Transverse colon (tissue), 4 donors: ENCODE measurements around the gene FAM210A. TPM values are rescaled to one million over a fixed set of nuclear protein-coding genes. Genes with fewer than 3 reads are reported as not detected.

ENCODE experiments used
- DNase-seq: peaks from one replicate; pipeline ENCODE4 v3.0.0-alpha.2; 2019
- H3K27ac ChIP-seq, 4 donors: fragments of 200-600 bp; sonication (generic); 2 replicates each; pipeline ENCODE4 v1.5.1; 2016 to 2018; ENCODE audit warnings: inconsistent platforms in 4 of 4
- H3K27me3 ChIP-seq: fragments of 200-600 bp; sonication (generic); 2 replicates; pipeline ENCODE4 v1.5.1; 2017; ENCODE audit warnings: inconsistent platforms
- H3K36me3 ChIP-seq, 4 donors: fragments of 200-600 bp; sonication (generic); 2 replicates each; pipeline ENCODE4 v1.5.1; 2017 to 2019; ENCODE audit warnings: inconsistent platforms in 4 of 4
- H3K4me1 ChIP-seq, 4 donors: fragments of 200-600 bp; sonication (generic); 2 replicates each; pipeline ENCODE4 v1.5.1; 2017 to 2020; ENCODE audit warnings: inconsistent platforms in 4 of 4
- H3K4me3 ChIP-seq, 4 donors: fragments of 200-600 bp; sonication (generic); 1 replicate in 1 of 4; 2 replicates in 3 of 4; pipeline versions ENCODE4 v1.5.1 to v1.6.1; 2017 to 2019; ENCODE audit warnings: inconsistent platforms in 4 of 4
- H3K9me3 ChIP-seq, 2 donors: fragments of 200-600 bp; sonication (generic); 2 replicates each; pipeline ENCODE4 v1.5.1; 2017 to 2019; ENCODE audit warnings: inconsistent platforms in 2 of 2
- EP300 ChIP-seq: sonication (generic); formaldehyde crosslinking; IDR thresholded peaks from one replicate; pipeline ENCODE4 v1.6.1; 2017; ENCODE audit warnings: antibody characterized with exemption, low read depth
- POLR2A ChIP-seq: fragments of 450-650 bp; IDR thresholded peaks from one replicate; pipeline ENCODE4 v1.6.1; 2016; ENCODE audit warnings: antibody characterized with exemption, mild to moderate bottlenecking, moderate library complexity
- POLR2AphosphoS5 ChIP-seq, 3 donors: sonication (generic); formaldehyde crosslinking; IDR thresholded peaks; one replicate each; pipeline ENCODE4 v1.6.1; 2016; ENCODE audit warnings: antibody characterized with exemption in 3 of 3
- WGBS, 2 donors: methylation state at CpG; one replicate each; pipeline ENCODE4 v1.1.5; 2018; ENCODE audit warnings: low coverage in 1 of 2; 5-methylcytosine and 5-hydroxymethylcytosine counted together
- in situ Hi-C, 4 donors: fragments of 200-750 bp; cut with MboI; loops; one replicate each; pipeline versions ENCODE4 v1.15.0 to v1.15.1; 2017; ENCODE audit warnings: low sequenced_read_pairs in 3 of 4, low pct_ligation_motif_present in 1 of 4, low pct_unique_long_range_greater_than_20kb in 1 of 4
- intact Hi-C: fragments of 100-400 bp; cut with DNase I; formaldehyde crosslinking; loops from one replicate; pipeline ENCODE4 v1.15.1; 2023; ENCODE audit warnings: low total_unique reads
- total RNA-seq, 4 donors: library from RNA; depleted of rRNA; stranded (reverse); fragments of >200 nt; gene quantifications; one replicate each; pipeline ENCODE4 v1.1.0, GENCODE V29; 2016
- TF ChIP-seq, protein P1 (sequence below), 5 experiments: fragments of 200-600 bp in 3 of 5; fragments of 450-650 bp in 2 of 5; sonication (generic) in 3 of 5; IDR thresholded peaks; 1 replicate in 2 of 5; 2 replicates in 3 of 5; pipeline ENCODE4 v1.5.1; 2016 to 2017; ENCODE audit warnings: antibody characterized with exemption in 5 of 5, inconsistent platforms in 3 of 5, mild to moderate bottlenecking in 2 of 5, moderate library complexity in 1 of 5

Gene FAM210A
- total RNA-seq, 4 donors from 2014 or later = 0.80 to 12.2 (median 10.2) TPM

GRCh38 chr18:13617826-13618515 lies 108.4 kb downstream of the FAM210A start:
- Histone ChIP-seq H3K4me1 (peaks cover 0 to 14% (median 0%) of the 10 kb centered on the region in 4 donors), H3K27me3 (no peaks in the 10 kb centered on the region), H3K27ac (no peak overlapping the region), H3K36me3 (no peaks in the 10 kb centered on the region), H3K9me3 (no peaks in the 10 kb centered on the region), H3K4me3 (no peak overlapping the region)
- TF ChIP-seq POLR2AphosphoS5 (IDR thresholded peaks at IDR 0.05) (no peak), POLR2A (no peak), EP300 (no peak)
- TF ChIP-seq, protein P1, sequence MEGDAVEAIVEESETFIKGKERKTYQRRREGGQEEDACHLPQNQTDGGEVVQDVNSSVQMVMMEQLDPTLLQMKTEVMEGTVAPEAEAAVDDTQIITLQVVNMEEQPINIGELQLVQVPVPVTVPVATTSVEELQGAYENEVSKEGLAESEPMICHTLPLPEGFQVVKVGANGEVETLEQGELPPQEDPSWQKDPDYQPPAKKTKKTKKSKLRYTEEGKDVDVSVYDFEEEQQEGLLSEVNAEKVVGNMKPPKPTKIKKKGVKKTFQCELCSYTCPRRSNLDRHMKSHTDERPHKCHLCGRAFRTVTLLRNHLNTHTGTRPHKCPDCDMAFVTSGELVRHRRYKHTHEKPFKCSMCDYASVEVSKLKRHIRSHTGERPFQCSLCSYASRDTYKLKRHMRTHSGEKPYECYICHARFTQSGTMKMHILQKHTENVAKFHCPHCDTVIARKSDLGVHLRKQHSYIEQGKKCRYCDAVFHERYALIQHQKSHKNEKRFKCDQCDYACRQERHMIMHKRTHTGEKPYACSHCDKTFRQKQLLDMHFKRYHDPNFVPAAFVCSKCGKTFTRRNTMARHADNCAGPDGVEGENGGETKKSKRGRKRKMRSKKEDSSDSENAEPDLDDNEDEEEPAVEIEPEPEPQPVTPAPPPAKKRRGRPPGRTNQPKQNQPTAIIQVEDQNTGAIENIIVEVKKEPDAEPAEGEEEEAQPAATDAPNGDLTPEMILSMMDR (IDR thresholded peaks at IDR 0.05) = no peak
- no peak for DNase-seq
- intact Hi-C loops (no loop called here), in situ Hi-C loops (no loop called here)
- 80 to 82% methylated on average over 9 of the region's 9 CpGs for WGBS, 2 donors

GRCh38 chr18:13616525-13617035 lies 109.8 kb downstream of the FAM210A start:
- Histone ChIP-seq H3K27me3 (no peaks in the 10 kb centered on the region), H3K9me3 (no peaks in the 10 kb centered on the region), H3K4me3 (no peak overlapping the region), H3K4me1 (peaks cover 0 to 18% (median 4%) of the 10 kb centered on the region in 4 donors), H3K36me3 (no peaks in the 10 kb centered on the region), H3K27ac (no peak overlapping the region)
- intact Hi-C loops (no loop called here), in situ Hi-C loops (no loop called here)
- WGBS, 2 donors = 79% methylated on average over 11 of the region's 15 CpGs; no CpG with 5 or more reads in 1 of the 2 donors
- DNase-seq = no peak
- TF ChIP-seq POLR2AphosphoS5 (IDR thresholded peaks at IDR 0.05) = no peak
- no peak for TF ChIP-seq POLR2A
- TF ChIP-seq, protein P1 (IDR thresholded peaks at IDR 0.05) = no peak
- TF ChIP-seq EP300 = no peak

- H3K36me3 ChIP-seq = no peaks in the 10 kb centered on the region
- H3K27me3 ChIP-seq = no peaks in the 10 kb centered on the region
- H3K4me1 ChIP-seq = peaks cover 0 to 22% (median 5%) of the 10 kb centered on the region in 4 donors
- in situ Hi-C loops (no loop called here), intact Hi-C loops (no loop called here)
- H3K4me3 ChIP-seq = no peak overlapping the region
- TF ChIP-seq EP300 (no peak), POLR2AphosphoS5 (IDR thresholded peaks at IDR 0.05) (no peak), POLR2A (no peak)
- TF ChIP-seq, protein P1 (IDR thresholded peaks at IDR 0.05) = no peak
- no peak for DNase-seq
- 66 to 100% methylated on average over 1 to 5 of the region's 5 CpGs for WGBS, 2 donors
- no peaks in the 10 kb centered on the region for H3K9me3 ChIP-seq
- H3K27ac ChIP-seq = no peak overlapping the region
These were observed 110.3 kb downstream of the FAM210A start for GRCh38 chr18:13616041-13616440.

- intact Hi-C loops (no loop called here), in situ Hi-C loops (no loop called here)
- Histone ChIP-seq H3K27me3 (no peaks in the 10 kb centered on the region), H3K36me3 (no peaks in the 10 kb centered on the region), H3K4me3 (no peak overlapping the region), H3K9me3 (no peaks in the 10 kb centered on the region), H3K27ac (peak overlapping the region in 3 of 4 donors; percentile 31 to 55 (median 40)), H3K4me1 (peaks cover 4 to 28% (median 10%) of the 10 kb centered on the region in 4 donors)
- no peak for DNase-seq
- TF ChIP-seq POLR2AphosphoS5 (IDR thresholded peaks at IDR 0.05) (no peak), EP300 (no peak), POLR2A (no peak)
- TF ChIP-seq, protein P1 (IDR thresholded peaks at IDR 0.05) = no peak
- 82 to 89% methylated on average over 8 of the region's 8 CpGs for WGBS, 2 donors
These were observed 110.9 kb downstream of the FAM210A start for GRCh38 chr18:13615432-13615861.
